Central memory CD4-positive, alpha-beta T cell (primary cell): ENCODE data around the gene PTPRCAP.
"Not testable (repeated sequence)": the region's sequence is repeated elsewhere in the genome, so short reads cannot be mapped to it uniquely, and the experiment has no call there.

Experiments
- DNase-seq: peaks from one replicate; pipeline ENCODE4 v3.0.0; 2022

Gene PTPRCAP

GRCh38 chr11:67407688-67408163 lies 29.8 kb downstream of the PTPRCAP start:
- no peak for DNase-seq

- DNase-seq: no peak
Measured at GRCh38 chr11:67406969-67407687, 30.4 kb downstream of the PTPRCAP start.

GRCh38 chr11:67406420-67406968 lies 31.0 kb downstream of the PTPRCAP start:
- no peak for DNase-seq

- DNase-seq: no peak
Measured at GRCh38 chr11:67405688-67406339, 31.7 kb downstream of the PTPRCAP start.

- no peak for DNase-seq
Measured at GRCh38 chr11:67405196-67405567, 32.3 kb downstream of the PTPRCAP start.

GRCh38 chr11:67404515-67405195 lies 32.8 kb downstream of the PTPRCAP start:
- DNase-seq: peak; percentile 61

- DNase-seq: not testable (repeated sequence)
Measured at GRCh38 chr11:67403085-67403484, 34.4 kb downstream of the PTPRCAP start.

GRCh38 chr11:67402192-67402839 lies 35.2 kb downstream of the PTPRCAP start:
- not testable (repeated sequence) for DNase-seq

- DNase-seq: peak; percentile 91
Measured at GRCh38 chr11:67401495-67402191, 35.8 kb downstream of the PTPRCAP start, which contains the start of gene PPP1CA. Gene PPP1CA (minus strand): TSS chr11:67401858. CDS start chr11:67401782, 76 bp downstream.

GRCh38 chr11:67400942-67401494 lies 36.5 kb downstream of the PTPRCAP start:
- no peak for DNase-seq

- DNase-seq: no peak
Measured at GRCh38 chr11:67400251-67400941, 37.1 kb downstream of the PTPRCAP start.

- DNase-seq: no peak
Measured at GRCh38 chr11:67398661-67399563, 38.6 kb downstream of the PTPRCAP start.

- DNase-seq: no peak
Measured at GRCh38 chr11:67397986-67398660, 39.4 kb downstream of the PTPRCAP start.

- no peak for DNase-seq
Measured at GRCh38 chr11:67397536-67397935, 39.9 kb downstream of the PTPRCAP start.

GRCh38 chr11:67396587-67397389 lies 40.7 kb downstream of the PTPRCAP start:
- no peak for DNase-seq

- DNase-seq: no peak
Measured at GRCh38 chr11:67396259-67396581, 41.3 kb downstream of the PTPRCAP start.

GRCh38 chr11:67395555-67396258 lies 41.8 kb downstream of the PTPRCAP start:
- no peak for DNase-seq

GRCh38 chr11:67393990-67394389 lies 43.5 kb downstream of the PTPRCAP start:
- no peak for DNase-seq
